HCT116 (cell line): ENCODE results near the gene TNC. TPM values are rescaled to one million over a fixed set of nuclear protein-coding genes. Genes with fewer than 3 reads are reported as not detected.

ENCODE experiments used
- ATAC-seq: fragments of 200-7000 bp; cut with Tn5 transposase; 2 replicates; pipeline ENCODE4 v1.9.1; 2020; ENCODE audit warnings: mild to moderate bottlenecking, moderate library complexity
- BruUV-seq: library from RNA; stranded (reverse); fragments of 400-500 nt; replicated peaks from 2 replicates; lab custom pipeline; 2021; lab: Mats Ljungman, UMichigan
- CTCF ChIA-PET: fragments of 300-600 bp; sonication (Branson Sonifier 250); formaldehyde crosslinking; loops from one replicate; lab custom pipeline; 2021; ENCODE audit warnings: antibody characterized with exemption; lab: Charles Lee
- POLR2A ChIA-PET: fragments of 300-600, 350-600 bp; sonication (Branson Sonifier 250); formaldehyde crosslinking; loops from one replicate; lab custom pipeline; 2021; ENCODE audit warnings: antibody characterized with exemption; lab: Charles Lee
- RAD21 ChIA-PET, 2 experiments: fragments of 300-600 bp; sonication (Branson Sonifier 250); formaldehyde crosslinking; loops; one replicate each; lab custom pipeline; 2023; ENCODE audit warnings: low total read pairs in 2 of 2; ENCODE audit not compliant: uncharacterized antibody in 2 of 2, unreplicated experiment in 2 of 2, low non-redundant PET in 1 of 2; lab: Charles Lee
- DNase-seq: peaks from one replicate; pipeline ENCODE4 v3.0.0-alpha.2; 2010; ENCODE audit warnings: low read depth, low spot score
- H2AFZ ChIP-seq: fragments of 200-600 bp; shearing (Covaris generic), sonication (generic); 2 replicates; pipeline ENCODE4 v1.6.1; 2017; ENCODE audit warnings: low read depth, mixed run types, mixed read lengths, antibody characterized with exemption, low read length; ENCODE audit not compliant: poor library complexity, severe bottlenecking
- H3K27ac ChIP-seq: 2 replicates; pipeline ENCODE4 v1.5.1; 2012; ENCODE audit warnings: low read depth, low read length
- H3K27me3 ChIP-seq: fragments of 200-600 bp; sonication (generic); 2 replicates; pipeline ENCODE4 v1.6.1; 2016; ENCODE audit warnings: mixed run types, low read length, mixed read lengths; ENCODE audit not compliant: insufficient read depth
- H3K36me3 ChIP-seq, 2 experiments: fragments of 200-500 bp in 1 of 2; fragments of 200-600 bp in 1 of 2; sonication (Bioruptor generic) in 1 of 2; sonication (generic) in 1 of 2; 2 replicates each; pipeline versions ENCODE4 v1.5.1 to v1.6.1; 2014 to 2016; ENCODE audit warnings: low read length in 2 of 2, inconsistent platforms in 1 of 2, mixed read lengths in 1 of 2, mixed run types in 1 of 2; ENCODE audit not compliant: insufficient read depth in 2 of 2, control insufficient read depth in 1 of 2
- H3K4me1 ChIP-seq, 2 experiments: fragments of 200-600 bp in 1 of 2; sonication (generic) in 1 of 2; 2 replicates each; pipeline versions ENCODE4 v1.5.1 to v1.6.1; 2012 to 2017; ENCODE audit warnings: low read length in 2 of 2, inconsistent platforms in 1 of 2, mild to moderate bottlenecking in 1 of 2, mixed read lengths in 1 of 2, mixed run types in 1 of 2, moderate library complexity in 1 of 2; ENCODE audit not compliant: insufficient read depth in 2 of 2, control insufficient read depth in 1 of 2
- H3K4me2 ChIP-seq: fragments of 200-600 bp; sonication (generic); 2 replicates; pipeline ENCODE4 v1.6.1; 2017; ENCODE audit warnings: mixed run types, low read length, mixed read lengths
- H3K4me3 ChIP-seq, 2 experiments: fragments of 200-600 bp in 1 of 2; sonication (generic) in 1 of 2; replicated peaks in 1 of 2; 2 replicates each; pipeline ENCODE4 v1.5.1; 2011 to 2016; ENCODE audit warnings: low read length in 2 of 2, control low read depth in 1 of 2, low read depth in 1 of 2, mild to moderate bottlenecking in 1 of 2, mixed read lengths in 1 of 2, mixed run types in 1 of 2
- H3K79me2 ChIP-seq: fragments of 200-600 bp; sonication (generic); 2 replicates; pipeline ENCODE4 v1.6.1; 2017; ENCODE audit warnings: mild to moderate bottlenecking, mixed run types, low read length, moderate library complexity, mixed read lengths; ENCODE audit not compliant: insufficient read depth
- H3K9ac ChIP-seq: fragments of 200-600 bp; sonication (generic); 2 replicates; pipeline ENCODE4 v1.6.1; 2016; ENCODE audit warnings: low read length, mixed read lengths
- H3K9me2 ChIP-seq: fragments of 200-600 bp; sonication (generic), shearing (Covaris generic); 2 replicates; pipeline ENCODE4 v1.6.1; 2017; ENCODE audit warnings: mixed run types, mild to moderate bottlenecking, moderate library complexity; ENCODE audit not compliant: insufficient read depth
- H3K9me3 ChIP-seq, 2 experiments: fragments of 200-500 bp in 1 of 2; fragments of 200-600 bp in 1 of 2; sonication (Bioruptor generic) in 1 of 2; sonication (generic) in 1 of 2; 2 replicates each; pipeline ENCODE4 v1.6.1; 2014 to 2017; ENCODE audit warnings: low read length in 2 of 2, mixed read lengths in 2 of 2, inconsistent platforms in 1 of 2, low read depth in 1 of 2, mild to moderate bottlenecking in 1 of 2, mixed run types in 1 of 2, moderate library complexity in 1 of 2; ENCODE audit not compliant: control insufficient read depth in 1 of 2, insufficient read depth in 1 of 2
- H4K20me1 ChIP-seq: fragments of 200-600 bp; sonication (generic), shearing (Covaris generic); 2 replicates; pipeline ENCODE4 v1.6.1; 2017; ENCODE audit warnings: mixed run types, mild to moderate bottlenecking, moderate library complexity; ENCODE audit not compliant: insufficient read depth
- ATF3 ChIP-seq: IDR thresholded peaks from 2 replicates; pipeline ENCODE4 v1.6.1; 2012
- CTCF ChIP-seq, 3 experiments: fragments of 200-600 bp in 1 of 3; sonication (generic) in 1 of 3; IDR thresholded peaks in 2 of 3; conservative IDR thresholded peaks in 1 of 3; 2 replicates each; pipeline ENCODE4 v1.5.1; 2012 to 2017; ENCODE audit warnings: low read depth in 2 of 3, low read length in 2 of 3, antibody characterized with exemption in 1 of 3, borderline replicate concordance in 1 of 3, control low read depth in 1 of 3, mild to moderate bottlenecking in 1 of 3, mixed read lengths in 1 of 3, mixed run types in 1 of 3, moderate library complexity in 1 of 3; ENCODE audit not compliant: insufficient read depth in 1 of 3
- RAD21 ChIP-seq: IDR thresholded peaks from 2 replicates; pipeline ENCODE4 v1.6.1; 2012; ENCODE audit warnings: low read depth, mild to moderate bottlenecking
- intact Hi-C: fragments of 100-400 bp; cut with micrococcal nuclease; formaldehyde crosslinking; loops from 2 replicates; pipeline ENCODE4 v1.10.0; 2022
- total RNA-seq: library from RNA; stranded (reverse); gene quantifications from one replicate; pipeline ENCODE4 v1.2.1, GENCODE V29; 2021; ENCODE audit not compliant: unreplicated experiment

The TNC gene
- total RNA-seq, 1 experiment from 2014 or later, result 0.49 TPM

- intact Hi-C loops, result loop anchor here (1.0 to 10.0 kb wide), 7 partner anchors 100 to 677 kb away; no protein-coding TSS in a partner anchor
- POLR2A ChIA-PET, result interaction anchor here (0.7 kb wide), 1 partner anchor 280 kb away, joined by 3 read pairs; no protein-coding TSS in a partner anchor
These were observed 104.0 kb downstream of the TNC start for GRCh38 chr9:115013998-115014397.

More at GRCh38 chr9:115013998-115014397, 104.0 kb downstream of the TNC start:
- Histone ChIP-seq H3K36me3 (no peaks in the 10 kb centered on the region), H3K4me1 (no peaks in the 10 kb centered on the region), H2AFZ (no peak overlapping the region), H4K20me1 (no peaks in the 10 kb centered on the region), H3K4me2 (no peak overlapping the region), H3K9ac (no peak overlapping the region), H3K9me3 (no peaks in the 10 kb centered on the region), H3K79me2 (no peaks in the 10 kb centered on the region), H3K27me3 (peaks cover 28% of the 10 kb centered on the region; the same call in 1 of the 2 replicates), H3K27ac (no peak overlapping the region), H3K9me2 (no peaks in the 10 kb centered on the region), H3K4me3 (no peak overlapping the region)
- peak; percentile 74 for ATAC-seq
- ChIA-PET CTCF (interaction anchor here (0.6 to 3.1 kb wide), 16 partner anchors 62 to 608 kb away, joined by 3 to 16 read pairs (median 4); no protein-coding TSS in a partner anchor), RAD21 (interaction anchor here in 1 of 2 experiments (0.7 to 1.0 kb wide), 2 partner anchors 107 to 119 kb away, joined by 3 read pairs; no protein-coding TSS in a partner anchor)
- DNase-seq, result peak; percentile 48
- BruUV-seq, result no TSS peak
- peak; percentile 93 for TF ChIP-seq RAD21
- TF ChIP-seq ATF3, result no peak
- TF ChIP-seq CTCF (IDR thresholded peaks at IDR 0.05 in 2 of 3, conservative IDR thresholded peaks at IDR 0.05 in 1 of 3; ENCODE audit: borderline replicate concordance in 1 of 3, insufficient read depth in 1 of 3, low read depth in 2 of 3, low read length in 2 of 3), result peak; percentile 61 to 87 (median 78)
